Panc1 (cell line): Measurements from ENCODE around the gene MYT1. TPM values are rescaled to one million over a fixed set of nuclear protein-coding genes. Genes with fewer than 3 reads are reported as not detected.
A peak's percentile ranks its signal among the peaks of the same experiment; 100 is the strongest.

Source experiments
- ATAC-seq: fragments of 200-7000 bp; cut with Tn5 transposase; 2 replicates; pipeline ENCODE4 v1.9.1; 2020; ENCODE audit warnings: mild to moderate bottlenecking, moderate library complexity
- BruUV-seq: library from RNA; stranded (reverse); fragments of 400-500 nt; replicated peaks from 2 replicates; lab custom pipeline; 2021; lab: Mats Ljungman, UMichigan
- CTCF ChIA-PET: fragments of 300-600 bp; sonication (Branson Sonifier 250); formaldehyde crosslinking; loops from one replicate; lab custom pipeline; 2022; ENCODE audit warnings: antibody characterized with exemption; lab: Charles Lee
- POLR2A ChIA-PET: fragments of 300-600 bp; sonication (Branson Sonifier 250); formaldehyde crosslinking; loops from one replicate; lab custom pipeline; 2022; ENCODE audit warnings: antibody characterized with exemption; lab: Charles Lee
- DNase-seq: peaks from one replicate; pipeline ENCODE4 v3.0.0-alpha.2; 2010; ENCODE audit warnings: low read depth, low spot score
- H3K27ac ChIP-seq: 2 replicates; pipeline ENCODE4 v1.5.1; 2011; ENCODE audit warnings: mild to moderate bottlenecking, low read length, inconsistent platforms
- H3K27me3 ChIP-seq: fragments of 200-500 bp; sonication (Bioruptor generic); 2 replicates; pipeline ENCODE4 v1.6.0; 2014; ENCODE audit warnings: low read length, inconsistent platforms; ENCODE audit not compliant: control insufficient read depth, insufficient read depth
- H3K36me3 ChIP-seq: fragments of 200-500 bp; sonication (Bioruptor generic); 2 replicates; pipeline ENCODE4 v1.5.1; 2014; ENCODE audit warnings: inconsistent platforms, mild to moderate bottlenecking, low read length, moderate library complexity; ENCODE audit not compliant: control insufficient read depth, insufficient read depth
- H3K4me1 ChIP-seq: 2 replicates; pipeline ENCODE4 v1.5.1; 2011; ENCODE audit warnings: inconsistent platforms, mild to moderate bottlenecking, low read length, moderate library complexity; ENCODE audit not compliant: control insufficient read depth, insufficient read depth
- H3K4me3 ChIP-seq, 2 experiments: 2 replicates each; pipeline ENCODE4 v1.5.1; 2011 to 2012; ENCODE audit warnings: low read depth in 2 of 2, low read length in 2 of 2, mild to moderate bottlenecking in 2 of 2, inconsistent platforms in 1 of 2, moderate library complexity in 1 of 2
- H3K9me3 ChIP-seq: fragments of 200-500 bp; sonication (Bioruptor generic); 2 replicates; pipeline ENCODE4 v1.5.1; 2014; ENCODE audit warnings: low read depth, mild to moderate bottlenecking, inconsistent platforms, low read length, moderate library complexity; ENCODE audit not compliant: control insufficient read depth, insufficient read depth
- CTCF ChIP-seq: fragments of 450-650 bp; IDR thresholded peaks from 2 replicates; pipeline ENCODE4 v1.5.1; 2017; ENCODE audit warnings: mild to moderate bottlenecking
- POLR2AphosphoS5 ChIP-seq: IDR thresholded peaks from 2 replicates; pipeline ENCODE4 v1.6.1; 2012; ENCODE audit warnings: mild to moderate bottlenecking, low read depth, low read length, moderate library complexity
- REST ChIP-seq, 2 experiments: IDR thresholded peaks; 2 replicates each; pipeline ENCODE4 v1.6.1; 2011 to 2012; ENCODE audit warnings: low read depth in 2 of 2, control low read depth in 1 of 2, low read length in 1 of 2, mild to moderate bottlenecking in 1 of 2, moderate library complexity in 1 of 2; ENCODE audit not compliant: insufficient read depth in 1 of 2
- SIN3A ChIP-seq: IDR thresholded peaks from 2 replicates; pipeline ENCODE4 v1.6.1; 2012; ENCODE audit warnings: low read depth, mild to moderate bottlenecking, low read length, moderate library complexity, borderline replicate concordance; ENCODE audit not compliant: insufficient read depth
- TCF7L2 ChIP-seq: IDR thresholded peaks from 2 replicates; pipeline ENCODE4 v1.6.1; 2011; ENCODE audit warnings: mild to moderate bottlenecking, low read depth, low read length, inconsistent platforms
- in situ Hi-C: cut with HindIII; loops from 2 replicates; pipeline ENCODE4 v1.10.0; 2016; ENCODE audit warnings: low sequenced_read_pairs, low pct_unique_long_range_greater_than_20kb
- intact Hi-C: fragments of 100-400 bp; cut with micrococcal nuclease; formaldehyde crosslinking; loops from one replicate; pipeline ENCODE4 v1.10.0; 2022; ENCODE audit not compliant: unreplicated experiment
- total RNA-seq: library from RNA; stranded (reverse); gene quantifications from one replicate; pipeline ENCODE4 v1.2.1, GENCODE V29; 2021; ENCODE audit not compliant: unreplicated experiment

MYT1 gene
- total RNA-seq, 1 experiment from 2014 or later: 0.41 TPM

GRCh38 chr20:64129146-64129782 lies 35.0 kb upstream of the MYT1 start:
- no TSS peak for BruUV-seq

GRCh38 chr20:64130271-64130670 lies 34.0 kb upstream of the MYT1 start:
- ATAC-seq (no peak), DNase-seq (no peak)
- intact Hi-C loops: no loop called here
- Histone ChIP-seq H3K27me3 (peaks cover 6% of the 10 kb centered on the region), H3K4me1 (no peaks in the 10 kb centered on the region), H3K9me3 (no peaks in the 10 kb centered on the region), H3K36me3 (no peaks in the 10 kb centered on the region), H3K27ac (no peak overlapping the region), H3K4me3 (no peak overlapping the region)
- ChIA-PET CTCF (no interaction called here), POLR2A (no interaction called here)
- TF ChIP-seq POLR2AphosphoS5: no peak
- no peak for TF ChIP-seq TCF7L2
- no peak for TF ChIP-seq CTCF
- TF ChIP-seq SIN3A: no peak
- TF ChIP-seq REST (IDR thresholded peaks at IDR 0.05; ENCODE audit: insufficient read depth in 1 of 2, low read depth in 2 of 2, low read length in 1 of 2): no peak
- in situ Hi-C loops: no loop called here
- no TSS peak for BruUV-seq

More at GRCh38 chr20:64129146-64129782, 35.0 kb upstream of the MYT1 start:
- TF ChIP-seq SIN3A (no peak), TCF7L2 (no peak)
- no peaks in the 10 kb centered on the region for H3K36me3 ChIP-seq
- POLR2A ChIA-PET: no interaction called here
- no peaks in the 10 kb centered on the region for H3K9me3 ChIP-seq
- peaks cover 8% of the 10 kb centered on the region for H3K27me3 ChIP-seq
- CTCF ChIA-PET: no interaction called here
- no peak overlapping the region for H3K27ac ChIP-seq
- in situ Hi-C loops (no loop called here), intact Hi-C loops (no loop called here)
- ATAC-seq (no peak), DNase-seq (no peak)
- no peaks in the 10 kb centered on the region for H3K4me1 ChIP-seq
- no peak overlapping the region for H3K4me3 ChIP-seq

- BruUV-seq: no TSS peak
- TF ChIP-seq CTCF: no peak
- no peak for TF ChIP-seq REST (IDR thresholded peaks at IDR 0.05; ENCODE audit: insufficient read depth in 1 of 2, low read depth in 2 of 2, low read length in 1 of 2)
- no peak for TF ChIP-seq POLR2AphosphoS5
- no peak for TF ChIP-seq TCF7L2
- TF ChIP-seq SIN3A: no peak
- H3K27ac ChIP-seq: no peak overlapping the region
- ATAC-seq: peak; percentile 26; the same call in 1 of the 2 replicates
- CTCF ChIA-PET: no interaction called here
- H3K9me3 ChIP-seq: no peaks in the 10 kb centered on the region
- peaks cover 6% of the 10 kb centered on the region for H3K27me3 ChIP-seq
- intact Hi-C loops (no loop called here), in situ Hi-C loops (no loop called here)
- no peak for DNase-seq
- no peaks in the 10 kb centered on the region for H3K4me1 ChIP-seq
- POLR2A ChIA-PET: no interaction called here
- H3K4me3 ChIP-seq: no peak overlapping the region
- H3K36me3 ChIP-seq: no peaks in the 10 kb centered on the region
Measured at GRCh38 chr20:64130876-64131275, 33.4 kb upstream of the MYT1 start.
